ENCODE data around the gene RTP3. TPM values are rescaled to one million over a fixed set of nuclear protein-coding genes. Genes with fewer than 3 reads are reported as not detected.

RTP3 gene
- total and polyA plus RNA-seq, 8 donors: not detected

- peaks cover 0 to 16% (median under 1%) of the 10 kb centered on the region in 4 donors for H3K36me3 ChIP-seq
- H3K9me3 ChIP-seq: no peaks in the 10 kb centered on the region
- no peaks in the 10 kb centered on the region for H3K4me1 ChIP-seq
- intact Hi-C loops (cut with DNase I; ENCODE audit: low total_unique reads): no loop called here
- no peak for TF ChIP-seq POLR2AphosphoS5 (IDR thresholded peaks at IDR 0.05)
- TF ChIP-seq, protein P1, sequence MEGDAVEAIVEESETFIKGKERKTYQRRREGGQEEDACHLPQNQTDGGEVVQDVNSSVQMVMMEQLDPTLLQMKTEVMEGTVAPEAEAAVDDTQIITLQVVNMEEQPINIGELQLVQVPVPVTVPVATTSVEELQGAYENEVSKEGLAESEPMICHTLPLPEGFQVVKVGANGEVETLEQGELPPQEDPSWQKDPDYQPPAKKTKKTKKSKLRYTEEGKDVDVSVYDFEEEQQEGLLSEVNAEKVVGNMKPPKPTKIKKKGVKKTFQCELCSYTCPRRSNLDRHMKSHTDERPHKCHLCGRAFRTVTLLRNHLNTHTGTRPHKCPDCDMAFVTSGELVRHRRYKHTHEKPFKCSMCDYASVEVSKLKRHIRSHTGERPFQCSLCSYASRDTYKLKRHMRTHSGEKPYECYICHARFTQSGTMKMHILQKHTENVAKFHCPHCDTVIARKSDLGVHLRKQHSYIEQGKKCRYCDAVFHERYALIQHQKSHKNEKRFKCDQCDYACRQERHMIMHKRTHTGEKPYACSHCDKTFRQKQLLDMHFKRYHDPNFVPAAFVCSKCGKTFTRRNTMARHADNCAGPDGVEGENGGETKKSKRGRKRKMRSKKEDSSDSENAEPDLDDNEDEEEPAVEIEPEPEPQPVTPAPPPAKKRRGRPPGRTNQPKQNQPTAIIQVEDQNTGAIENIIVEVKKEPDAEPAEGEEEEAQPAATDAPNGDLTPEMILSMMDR (IDR thresholded peaks at IDR 0.05): no peak
- no peak for TF ChIP-seq POLR2A (IDR thresholded peaks at IDR 0.05)
- no peak for TF ChIP-seq EP300 (IDR thresholded peaks at IDR 0.05)
- no peak overlapping the region for H3K4me3 ChIP-seq
- no peak for DNase-seq
- H3K27me3 ChIP-seq: no peaks in the 10 kb centered on the region
- H3K27ac ChIP-seq: no peak overlapping the region
- WGBS, 5 donors: 32 to 56% (median 37%) methylated on average over 3 of the region's 3 CpGs
These were observed 43.6 kb upstream of the RTP3 start for GRCh38 chr3:46454209-46454595.

GRCh38 chr3:46454606-46455005 is 43.2 kb upstream of the RTP3 start:
- H3K27ac ChIP-seq: no peak overlapping the region
- H3K4me1 ChIP-seq: no peaks in the 10 kb centered on the region
- 81 to 88% (median 84%) methylated on average over 7 of the region's 7 CpGs for WGBS, 5 donors
- H3K36me3 ChIP-seq: peaks cover 0 to 12% (median 0%) of the 10 kb centered on the region in 4 donors
- TF ChIP-seq, protein P1 (IDR thresholded peaks at IDR 0.05): no peak
- no peak for TF ChIP-seq POLR2A (IDR thresholded peaks at IDR 0.05)
- TF ChIP-seq EP300 (IDR thresholded peaks at IDR 0.05): no peak
- TF ChIP-seq POLR2AphosphoS5 (IDR thresholded peaks at IDR 0.05): no peak
- H3K4me3 ChIP-seq: no peak overlapping the region
- H3K9me3 ChIP-seq: no peaks in the 10 kb centered on the region
- intact Hi-C loops (cut with DNase I; ENCODE audit: low total_unique reads): no loop called here
- no peak for DNase-seq
- no peaks in the 10 kb centered on the region for H3K27me3 ChIP-seq

DNA sequence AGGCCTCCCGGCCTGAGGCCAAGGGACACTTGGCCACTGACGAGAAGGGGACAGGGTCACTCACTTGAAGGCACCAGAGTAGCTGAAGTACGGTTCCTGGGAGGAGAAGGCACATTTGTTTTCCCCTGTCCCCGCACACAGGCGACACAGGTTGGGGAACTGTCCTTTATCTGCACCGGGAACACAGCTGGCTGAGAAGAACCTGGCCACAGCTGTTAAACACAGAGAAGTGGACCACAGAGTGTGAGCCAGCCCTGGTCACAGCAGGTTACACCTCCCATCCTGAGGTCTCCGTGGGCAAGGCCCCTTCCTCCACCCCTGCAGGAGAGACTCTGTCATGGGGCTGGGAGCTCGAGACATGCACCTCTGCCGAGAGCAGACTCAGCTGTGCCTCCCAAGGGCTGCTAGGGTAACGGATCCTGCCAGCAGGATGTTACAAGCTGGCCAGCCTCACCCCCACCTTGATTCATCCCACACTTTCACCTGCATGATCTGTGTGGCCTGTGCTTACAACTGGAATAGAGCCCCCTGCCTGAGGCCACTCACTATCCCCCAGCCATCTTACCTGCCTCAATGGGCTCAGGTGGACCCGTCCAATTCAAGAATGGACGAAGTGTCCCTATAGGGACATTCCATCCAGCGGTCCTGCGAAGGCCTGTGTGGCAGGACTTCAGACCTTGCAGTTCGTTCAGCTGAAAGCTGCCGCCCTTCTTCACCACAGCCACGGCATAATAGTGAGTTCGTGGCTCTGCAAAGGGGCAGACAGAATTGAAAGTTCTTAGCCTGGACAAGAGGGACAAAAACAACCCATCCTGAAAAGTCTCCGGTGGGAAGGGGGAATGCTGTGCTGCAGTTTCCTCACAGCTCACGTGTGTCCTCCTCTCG is 42.3 kb upstream of the RTP3 start:
- H3K4me3 ChIP-seq: no peak overlapping the region
- no peak for DNase-seq
- H3K4me1 ChIP-seq: no peaks in the 10 kb centered on the region
- no peaks in the 10 kb centered on the region for H3K9me3 ChIP-seq
- no peak overlapping the region for H3K27ac ChIP-seq
- H3K36me3 ChIP-seq: peaks cover 0 to 11% (median 0%) of the 10 kb centered on the region in 4 donors
- intact Hi-C loops (cut with DNase I; ENCODE audit: low total_unique reads): no loop called here
- TF ChIP-seq EP300 (IDR thresholded peaks at IDR 0.05) (no peak), POLR2AphosphoS5 (IDR thresholded peaks at IDR 0.05) (no peak), POLR2A (IDR thresholded peaks at IDR 0.05) (no peak)
- TF ChIP-seq, protein P1 (IDR thresholded peaks at IDR 0.05): no peak
- H3K27me3 ChIP-seq: no peaks in the 10 kb centered on the region
- 83 to 89% (median 87%) methylated on average over 15 to 21 of the region's 21 CpGs for WGBS, 5 donors

GRCh38 chr3:46456118-46456517 is 41.7 kb upstream of the RTP3 start:
- Histone ChIP-seq H3K4me3 (no peak overlapping the region), H3K9me3 (peaks cover 0 to 6% (median 0%) of the 10 kb centered on the region in 4 donors), H3K4me1 (no peaks in the 10 kb centered on the region), H3K27me3 (no peaks in the 10 kb centered on the region), H3K27ac (no peak overlapping the region), H3K36me3 (peaks cover 0 to 11% (median 0%) of the 10 kb centered on the region in 4 donors)
- DNase-seq: no peak
- 90 to 95% (median 94%) methylated on average over 12 to 14 of the region's 14 CpGs for WGBS, 5 donors
- intact Hi-C loops (cut with DNase I; ENCODE audit: low total_unique reads): no loop called here
- TF ChIP-seq, protein P1 (IDR thresholded peaks at IDR 0.05): no peak
- TF ChIP-seq POLR2AphosphoS5 (IDR thresholded peaks at IDR 0.05) (no peak), POLR2A (IDR thresholded peaks at IDR 0.05) (no peak), EP300 (IDR thresholded peaks at IDR 0.05) (no peak)

Measured in stomach (tissue), 9 donors.